ENCODE measurements around the gene SPAG16. TPM values are rescaled to one million over a fixed set of nuclear protein-coding genes. Genes with fewer than 3 reads are reported as not detected.

Gene SPAG16
- total and polyA plus RNA-seq, 2 donors from 2014 or later, result 35.9 to 38.5 TPM

GRCh38 chr2:214293593-214293992 lies 1009.3 kb downstream of the SPAG16 start:
- no peak overlapping the region for H3K9ac ChIP-seq (ENCODE audit: low read length in 3 of 3)
- no peaks in the 10 kb centered on the region for H3K4me1 ChIP-seq (ENCODE audit: control insufficient read depth in 2 of 3, insufficient read depth in 2 of 3, low read depth in 1 of 3, low read length in 3 of 3)
- TF ChIP-seq CTCF (IDR thresholded peaks at IDR 0.05; ENCODE audit: borderline replicate concordance, extremely low read depth, insufficient read depth), result no peak
- no peaks in the 10 kb centered on the region for H3K27me3 ChIP-seq (ENCODE audit: control insufficient read depth, insufficient read depth, low read length)
- H3K4me3 ChIP-seq (ENCODE audit: low read length in 3 of 3), result no peak overlapping the region
- H3K9me3 ChIP-seq (ENCODE audit: control insufficient read depth in 2 of 3, insufficient read depth in 1 of 3, low read length in 3 of 3), result peaks cover 0 to 7% (median 3%) of the 10 kb centered on the region in 3 donors
- no peak for FAIRE-seq
- no peaks in the 10 kb centered on the region for H3K36me3 ChIP-seq (ENCODE audit: control insufficient read depth in 2 of 3, insufficient read depth in 3 of 3, low read length in 3 of 3)
- no peak overlapping the region for H3K27ac ChIP-seq (ENCODE audit: low read depth in 2 of 2, low read length in 2 of 2)
- intact Hi-C loops (cut with DNase I), result no loop called here
- DNase-seq, result no peak

GRCh38 chr2:214294426-214294825 lies 1010.2 kb downstream of the SPAG16 start:
- FAIRE-seq, result no peak
- H3K9me3 ChIP-seq (ENCODE audit: control insufficient read depth in 2 of 3, insufficient read depth in 1 of 3, low read length in 3 of 3), result peaks cover 0 to 7% (median 3%) of the 10 kb centered on the region in 3 donors
- no peak for DNase-seq

GRCh38 chr2:214297423-214297822 lies 1013.2 kb downstream of the SPAG16 start:
- no peaks in the 10 kb centered on the region for H3K36me3 ChIP-seq (ENCODE audit: control insufficient read depth in 2 of 3, insufficient read depth in 3 of 3, low read length in 3 of 3)
- no peak overlapping the region for H3K9ac ChIP-seq (ENCODE audit: low read length in 3 of 3)
- H3K4me1 ChIP-seq (ENCODE audit: control insufficient read depth in 2 of 3, insufficient read depth in 2 of 3, low read depth in 1 of 3, low read length in 3 of 3), result no peaks in the 10 kb centered on the region
- no peak overlapping the region for H3K4me3 ChIP-seq (ENCODE audit: low read length in 3 of 3)
- no peaks in the 10 kb centered on the region for H3K27me3 ChIP-seq (ENCODE audit: control insufficient read depth, insufficient read depth, low read length)
- intact Hi-C loops (cut with DNase I), result no loop called here
- DNase-seq (no peak), FAIRE-seq (no peak)
- H3K9me3 ChIP-seq (ENCODE audit: control insufficient read depth in 2 of 3, insufficient read depth in 1 of 3, low read length in 3 of 3), result peaks cover 0 to 7% (median 0%) of the 10 kb centered on the region in 3 donors
- no peak overlapping the region for H3K27ac ChIP-seq (ENCODE audit: low read depth in 2 of 2, low read length in 2 of 2)
- TF ChIP-seq CTCF (IDR thresholded peaks at IDR 0.05; ENCODE audit: borderline replicate concordance, extremely low read depth, insufficient read depth), result no peak

More at GRCh38 chr2:214294426-214294825, 1010.2 kb downstream of the SPAG16 start:
- Histone ChIP-seq H3K4me1 (ENCODE audit: control insufficient read depth in 2 of 3, insufficient read depth in 2 of 3, low read depth in 1 of 3, low read length in 3 of 3) (no peaks in the 10 kb centered on the region), H3K4me3 (ENCODE audit: low read length in 3 of 3) (no peak overlapping the region), H3K27ac (ENCODE audit: low read depth in 2 of 2, low read length in 2 of 2) (no peak overlapping the region), H3K27me3 (ENCODE audit: control insufficient read depth, insufficient read depth, low read length) (no peaks in the 10 kb centered on the region), H3K9ac (ENCODE audit: low read length in 3 of 3) (no peak overlapping the region), H3K36me3 (ENCODE audit: control insufficient read depth in 2 of 3, insufficient read depth in 3 of 3, low read length in 3 of 3) (no peaks in the 10 kb centered on the region)
- intact Hi-C loops (cut with DNase I), result no loop called here
- TF ChIP-seq CTCF (IDR thresholded peaks at IDR 0.05; ENCODE audit: borderline replicate concordance, extremely low read depth, insufficient read depth), result no peak

- peak in 1 of 5 donors; percentile 4 for DNase-seq
- TF ChIP-seq CTCF (IDR thresholded peaks at IDR 0.05; ENCODE audit: borderline replicate concordance, extremely low read depth, insufficient read depth), result no peak
- no peaks in the 10 kb centered on the region for H3K9me3 ChIP-seq (ENCODE audit: control insufficient read depth in 2 of 3, insufficient read depth in 1 of 3, low read length in 3 of 3)
- H3K27ac ChIP-seq (ENCODE audit: low read depth in 2 of 2, low read length in 2 of 2), result no peak overlapping the region
- H3K27me3 ChIP-seq (ENCODE audit: control insufficient read depth, insufficient read depth, low read length), result no peaks in the 10 kb centered on the region
- no peaks in the 10 kb centered on the region for H3K36me3 ChIP-seq (ENCODE audit: control insufficient read depth in 2 of 3, insufficient read depth in 3 of 3, low read length in 3 of 3)
- H3K4me1 ChIP-seq (ENCODE audit: control insufficient read depth in 2 of 3, insufficient read depth in 2 of 3, low read depth in 1 of 3, low read length in 3 of 3), result no peaks in the 10 kb centered on the region
- H3K9ac ChIP-seq (ENCODE audit: low read length in 3 of 3), result no peak overlapping the region
- FAIRE-seq, result no peak
- H3K4me3 ChIP-seq (ENCODE audit: low read length in 3 of 3), result no peak overlapping the region
- intact Hi-C loops (cut with DNase I), result no loop called here
Observed at GRCh38 chr2:214310319-214310718, 1026.1 kb downstream of the SPAG16 start.

All from kidney (tissue), 14 donors.